ENCODE results near the gene SORL1.
A peak's percentile ranks its signal among the peaks of the same experiment; 100 is the strongest.
"Not testable (repeated sequence)": the region's sequence is repeated elsewhere in the genome, so short reads cannot be mapped to it uniquely, and the experiment has no call there.

SORL1 gene

GRCh38 chr11:121478895-121479697, 27.0 kb downstream of the SORL1 start:
- Histone ChIP-seq H3K27me3 (no peaks in the 10 kb centered on the region), H3K9me3 (no peaks in the 10 kb centered on the region), H3K4me3 (ENCODE audit: low read depth in 1 of 2, low read length in 1 of 2) (peak overlapping the region in 1 of 2 experiments; percentile 17), H3K36me3 (peaks cover 99% of the 10 kb centered on the region), H3K4me1 (ENCODE audit: control insufficient read depth in 1 of 2, insufficient read depth in 1 of 2, low read depth in 1 of 2, low read length in 1 of 2) (peaks cover 75 to 83% of the 10 kb centered on the region in 2 experiments), H3K27ac (peak overlapping the region; percentile 80)
- TF ChIP-seq CTCF (IDR thresholded peaks at IDR 0.05) = no peak

GRCh38 chr11:121479698-121480238, 27.7 kb downstream of the SORL1 start:
- Histone ChIP-seq H3K27ac (peak overlapping the region; percentile 80), H3K36me3 (peaks cover 99% of the 10 kb centered on the region), H3K9me3 (no peaks in the 10 kb centered on the region), H3K4me1 (ENCODE audit: control insufficient read depth in 1 of 2, insufficient read depth in 1 of 2, low read depth in 1 of 2, low read length in 1 of 2) (peaks cover 82 to 90% of the 10 kb centered on the region in 2 experiments), H3K27me3 (no peaks in the 10 kb centered on the region), H3K4me3 (ENCODE audit: low read depth in 1 of 2, low read length in 1 of 2) (peak overlapping the region in 1 of 2 experiments; percentile 30)
- no peak for TF ChIP-seq CTCF (IDR thresholded peaks at IDR 0.05)

GRCh38 chr11:121481484-121482230, 29.5 kb downstream of the SORL1 start:
- Histone ChIP-seq H3K4me1 (ENCODE audit: control insufficient read depth in 1 of 2, insufficient read depth in 1 of 2, low read depth in 1 of 2, low read length in 1 of 2) (peaks cover 79 to 85% of the 10 kb centered on the region in 2 experiments), H3K4me3 (ENCODE audit: low read depth in 1 of 2, low read length in 1 of 2) (peak overlapping the region in 1 of 2 experiments; percentile 4), H3K27ac (peak overlapping the region; percentile 80), H3K36me3 (peaks cover 99% of the 10 kb centered on the region)
- not testable (repeated sequence) for H3K9me3 ChIP-seq, H3K27me3 ChIP-seq

- Histone ChIP-seq H3K4me1 (ENCODE audit: control insufficient read depth in 1 of 2, insufficient read depth in 1 of 2, low read depth in 1 of 2, low read length in 1 of 2) (peaks cover 71 to 76% of the 10 kb centered on the region in 2 experiments), H3K27me3 (no peaks in the 10 kb centered on the region), H3K9me3 (no peaks in the 10 kb centered on the region), H3K36me3 (peaks cover 99% of the 10 kb centered on the region), H3K27ac (peak overlapping the region; percentile 80), H3K4me3 (ENCODE audit: low read depth in 1 of 2, low read length in 1 of 2) (peak overlapping the region in 1 of 2 experiments; percentile 2)
- TF ChIP-seq CTCF (IDR thresholded peaks at IDR 0.05) = no peak
Measured at GRCh38 chr11:121482231-121483129, 30.4 kb downstream of the SORL1 start.

GRCh38 chr11:121483805-121484480, 31.8 kb downstream of the SORL1 start:
- TF ChIP-seq CTCF (IDR thresholded peaks at IDR 0.05) = no peak
- peak overlapping the region in 1 of 2 experiments; percentile 2 for H3K4me3 ChIP-seq (ENCODE audit: low read depth in 1 of 2, low read length in 1 of 2)
- H3K27ac ChIP-seq = peak overlapping the region; percentile 80
- H3K27me3 ChIP-seq = no peaks in the 10 kb centered on the region
- no peaks in the 10 kb centered on the region for H3K9me3 ChIP-seq
- H3K36me3 ChIP-seq = peaks cover 99% of the 10 kb centered on the region
- peaks cover 61 to 64% of the 10 kb centered on the region in 2 experiments for H3K4me1 ChIP-seq (ENCODE audit: control insufficient read depth in 1 of 2, insufficient read depth in 1 of 2, low read depth in 1 of 2, low read length in 1 of 2)
